Measurements from ENCODE around the gene YKT6.

YKT6 gene

DNA sequence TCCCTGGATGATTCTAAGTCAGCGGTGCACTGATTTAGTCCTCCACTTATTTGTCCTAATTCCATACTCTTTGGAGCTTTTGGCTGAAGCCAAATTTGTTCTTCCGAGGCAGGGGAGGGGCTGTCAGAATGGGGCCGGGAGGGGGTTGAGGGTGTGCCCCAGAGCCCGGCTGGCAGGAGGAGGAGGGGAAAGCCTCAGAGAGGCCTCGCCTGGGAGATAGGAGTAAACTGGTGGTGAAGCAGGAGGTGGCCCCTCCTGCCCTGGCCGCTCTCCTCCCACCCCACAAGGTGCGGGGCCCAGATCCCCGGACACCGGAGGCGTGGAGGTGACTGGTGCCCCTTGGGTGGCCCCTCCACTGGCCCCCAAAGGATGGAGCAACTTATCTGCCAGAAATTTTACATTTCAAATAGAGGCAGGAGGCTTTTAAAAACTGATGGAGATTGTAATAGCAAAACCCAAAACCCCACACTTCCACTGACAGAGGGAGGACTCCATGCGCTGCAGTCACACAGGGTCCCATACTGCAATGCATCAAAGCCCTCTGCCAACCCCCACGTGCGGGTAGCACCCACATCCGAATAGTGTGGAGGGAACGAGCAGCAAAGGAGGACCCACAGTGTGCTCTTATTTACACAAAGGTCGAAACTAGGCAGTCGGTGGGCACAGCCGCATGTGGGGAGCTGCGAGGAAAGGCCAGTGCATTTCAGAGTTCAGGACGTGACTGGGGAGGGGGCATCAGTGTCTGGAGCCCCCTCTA, 62.7 kb downstream of the YKT6 start:
- no peak for DNase-seq

All from NCI-H2081 treated with DMSO at 0.1 percent for 48 hours (cell line).